Activated naive CD4-positive, alpha-beta T cell treated with anti-CD3 and anti-CD28 coated beads, Interleukin-2, amount 50 U/mL, for 24 hours (primary cell): ENCODE results near the gene ADCY5.

ENCODE experiments used
- H3K27ac Mint-ChIP-seq: one replicate; pipeline ENCODE4 v1.8.0; 2021; ENCODE audit warnings: mild to moderate bottlenecking, mixed read lengths
- H3K27me3 Mint-ChIP-seq: one replicate; pipeline ENCODE4 v1.8.0; 2021; ENCODE audit warnings: mixed read lengths
- H3K36me3 Mint-ChIP-seq: one replicate; pipeline ENCODE4 v1.8.0; 2021; ENCODE audit warnings: mixed read lengths
- H3K4me1 Mint-ChIP-seq: one replicate; pipeline ENCODE4 v1.8.0; 2021; ENCODE audit warnings: mixed read lengths
- H3K4me3 Mint-ChIP-seq: one replicate; pipeline ENCODE4 v1.8.0; 2021; ENCODE audit warnings: mild to moderate bottlenecking, mixed read lengths
- H3K9me3 Mint-ChIP-seq: one replicate; pipeline ENCODE4 v1.8.0; 2021; ENCODE audit warnings: mixed read lengths

The ADCY5 gene

DNA sequence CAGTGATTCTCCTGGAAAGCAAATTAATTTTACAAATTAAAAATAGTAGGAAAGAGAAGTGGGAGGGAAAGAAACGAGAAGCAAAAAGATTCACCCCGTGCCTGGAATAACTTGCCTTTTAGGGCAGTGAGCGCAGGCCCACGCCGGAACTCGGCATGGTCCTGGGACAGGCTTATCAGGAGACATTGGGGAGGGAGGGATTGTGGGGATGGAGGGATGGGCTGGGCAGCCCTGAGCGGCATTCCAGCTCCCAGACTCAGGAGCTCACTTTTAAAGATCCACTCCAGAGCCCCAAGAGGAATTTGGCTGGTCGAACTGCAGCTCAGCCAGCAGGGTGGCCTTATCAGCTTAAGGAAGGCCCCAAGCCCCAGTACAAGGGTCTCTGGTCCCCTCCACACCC lies 117.9 kb downstream of the ADCY5 start:
- no peaks in the 10 kb centered on the region for H3K9me3 Mint-ChIP-seq
- no peaks in the 10 kb centered on the region for H3K27me3 Mint-ChIP-seq
- H3K27ac Mint-ChIP-seq: no peak overlapping the region
- no peak overlapping the region for H3K4me3 Mint-ChIP-seq
- no peaks in the 10 kb centered on the region for H3K36me3 Mint-ChIP-seq
- peaks cover 7% of the 10 kb centered on the region for H3K4me1 Mint-ChIP-seq

DNA sequence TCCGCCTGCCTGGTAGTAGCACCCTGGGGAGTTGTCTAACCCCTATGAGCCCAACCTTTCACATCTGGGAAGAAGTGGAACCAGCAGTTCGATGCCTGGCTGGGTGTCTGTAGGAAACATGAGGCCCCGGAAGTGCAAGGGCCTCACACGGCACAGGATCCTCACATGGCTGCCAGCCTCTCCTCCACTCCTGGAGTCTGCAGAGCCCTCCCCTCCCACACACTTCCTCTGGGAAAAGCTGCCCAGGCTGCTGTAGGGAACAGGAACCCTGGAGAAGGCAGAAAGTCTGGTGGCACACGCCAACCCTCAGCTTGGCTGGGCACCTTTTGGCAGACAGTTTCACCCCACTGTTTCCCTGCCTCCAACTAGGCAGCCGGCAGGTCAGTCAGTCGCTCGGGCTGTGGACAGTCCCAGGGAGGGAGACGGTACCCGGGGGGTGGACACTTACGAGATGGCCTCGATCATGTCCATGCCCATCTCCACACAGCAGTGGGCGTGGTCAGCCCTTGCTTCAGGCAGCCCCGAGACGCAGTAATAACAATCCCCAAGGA lies 118.4 kb downstream of the ADCY5 start:
- Mint-ChIP-seq H3K9me3 (no peaks in the 10 kb centered on the region), H3K27ac (no peak overlapping the region), H3K4me3 (no peak overlapping the region), H3K27me3 (no peaks in the 10 kb centered on the region), H3K4me1 (peaks cover 7% of the 10 kb centered on the region), H3K36me3 (no peaks in the 10 kb centered on the region)

DNA sequence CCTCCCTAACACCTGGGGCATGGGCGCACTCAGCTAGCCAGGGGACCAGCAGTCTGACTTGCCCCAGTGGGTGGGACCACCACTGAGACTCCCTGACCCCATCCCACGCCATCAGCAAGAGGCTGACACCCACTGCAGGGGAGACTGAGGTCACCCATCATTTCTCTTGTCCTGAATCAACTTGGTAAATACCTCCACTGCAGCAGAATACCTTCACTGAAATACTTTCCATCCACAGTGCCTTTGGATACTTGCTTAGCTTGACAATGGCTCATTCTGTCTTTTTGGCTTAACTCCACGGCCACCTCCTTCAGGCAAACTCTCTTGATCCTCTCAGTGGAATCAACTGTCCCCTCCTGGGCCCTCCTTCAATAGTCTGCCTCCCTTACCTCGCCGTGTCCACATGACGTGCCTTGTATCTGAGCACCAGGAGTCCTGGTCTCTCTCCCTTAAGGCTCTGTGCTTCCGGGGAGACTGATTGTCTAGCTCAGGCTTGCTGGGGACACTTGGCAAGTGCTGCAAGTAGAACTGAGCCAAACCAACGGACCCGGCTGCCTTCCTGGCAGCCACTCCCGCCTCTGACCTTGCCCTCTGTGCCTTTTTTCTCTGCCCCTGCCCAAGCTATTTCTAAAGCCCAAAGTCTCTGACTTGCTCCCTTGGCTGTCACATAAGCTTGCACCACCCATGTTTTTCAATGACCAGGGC lies 119.1 kb downstream of the ADCY5 start:
- Mint-ChIP-seq H3K9me3 (no peaks in the 10 kb centered on the region), H3K4me1 (peaks cover under 1% of the 10 kb centered on the region), H3K4me3 (no peak overlapping the region), H3K27me3 (no peaks in the 10 kb centered on the region), H3K27ac (no peak overlapping the region), H3K36me3 (no peaks in the 10 kb centered on the region)

DNA sequence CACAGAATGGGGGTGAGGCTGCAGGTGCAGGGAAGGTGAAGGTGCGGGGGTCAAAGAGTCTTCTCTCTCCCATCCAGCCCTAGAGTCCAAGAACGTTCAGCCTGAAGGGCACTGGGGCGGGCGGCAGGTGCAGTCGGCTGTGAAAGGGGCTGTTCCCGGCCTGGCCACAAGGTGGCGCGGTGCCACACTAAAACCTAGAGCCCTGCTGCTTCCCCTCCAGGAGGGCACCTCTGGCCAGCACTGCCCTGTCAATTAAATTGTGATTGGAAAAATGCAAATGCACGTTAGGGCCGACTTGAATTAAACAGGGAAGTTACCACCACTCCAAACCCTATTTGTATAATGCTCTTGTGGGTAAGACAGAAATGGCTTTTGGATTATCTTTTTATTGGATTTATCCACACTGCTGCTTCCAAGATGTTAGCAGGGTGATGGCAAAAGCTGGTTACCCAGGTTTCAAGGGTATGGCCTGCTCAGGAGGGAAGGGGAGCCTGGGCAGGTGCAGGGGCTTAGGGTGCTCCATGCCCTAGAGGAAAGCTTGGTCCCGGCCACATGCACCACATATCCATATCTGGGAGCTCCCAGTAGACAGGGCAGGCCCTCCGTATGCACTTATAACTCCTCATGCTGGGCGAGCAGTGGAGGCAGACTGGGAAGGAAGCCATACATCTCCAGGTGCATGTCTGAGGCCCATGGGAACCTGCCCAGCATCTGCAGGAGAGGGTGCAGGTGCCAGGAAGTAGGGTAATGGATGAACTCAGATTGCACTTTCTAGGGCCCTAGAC lies 119.8 kb downstream of the ADCY5 start:
- Mint-ChIP-seq H3K27me3 (no peaks in the 10 kb centered on the region), H3K36me3 (no peaks in the 10 kb centered on the region), H3K4me1 (no peaks in the 10 kb centered on the region), H3K9me3 (no peaks in the 10 kb centered on the region), H3K4me3 (no peak overlapping the region), H3K27ac (no peak overlapping the region)

DNA sequence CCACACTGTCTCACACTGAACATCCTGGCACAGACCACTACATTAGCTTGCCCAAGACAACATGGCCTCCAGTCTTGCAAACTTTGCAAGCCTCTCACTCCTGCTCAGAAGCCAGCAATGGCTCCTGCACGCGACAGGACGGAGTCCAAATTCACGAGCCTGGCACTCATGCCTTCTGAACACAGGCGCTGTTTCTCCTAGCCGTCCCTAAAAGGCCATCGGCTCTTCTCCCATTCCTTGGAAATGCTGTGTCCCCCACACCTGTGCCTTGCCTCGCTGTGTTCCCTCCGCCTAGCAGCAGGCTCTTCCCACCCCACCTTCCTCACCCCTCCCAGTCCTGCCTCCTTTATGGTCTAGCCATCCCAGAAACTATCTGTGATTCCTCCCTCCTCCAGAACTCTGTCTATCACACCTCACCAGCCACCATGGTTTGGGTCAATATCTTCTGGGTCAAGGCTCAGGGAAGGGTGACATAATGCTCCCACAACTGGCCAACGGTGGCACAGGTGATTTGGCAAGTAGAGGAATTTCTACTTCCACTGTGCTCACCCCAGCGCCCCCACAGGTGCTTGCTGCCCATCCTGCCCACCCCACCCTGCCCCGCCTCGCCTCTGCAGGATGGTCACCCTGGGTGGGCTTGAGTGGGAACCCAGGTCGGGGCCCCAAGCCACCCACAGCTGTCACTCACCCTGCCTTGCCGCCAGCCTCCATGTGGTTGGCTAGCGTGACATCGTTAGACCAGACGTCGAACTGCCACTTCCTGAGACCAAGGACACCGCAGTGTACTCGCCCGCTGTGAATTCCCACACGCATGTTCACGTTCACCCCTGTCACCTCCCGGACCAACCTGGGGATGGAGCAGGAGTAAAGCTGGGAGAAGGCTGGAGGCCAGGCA lies 120.7 kb downstream of the ADCY5 start:
- H3K27me3 Mint-ChIP-seq: no peaks in the 10 kb centered on the region
- no peaks in the 10 kb centered on the region for H3K36me3 Mint-ChIP-seq
- no peak overlapping the region for H3K27ac Mint-ChIP-seq
- H3K4me1 Mint-ChIP-seq: no peaks in the 10 kb centered on the region
- H3K9me3 Mint-ChIP-seq: no peaks in the 10 kb centered on the region
- H3K4me3 Mint-ChIP-seq: no peak overlapping the region

DNA sequence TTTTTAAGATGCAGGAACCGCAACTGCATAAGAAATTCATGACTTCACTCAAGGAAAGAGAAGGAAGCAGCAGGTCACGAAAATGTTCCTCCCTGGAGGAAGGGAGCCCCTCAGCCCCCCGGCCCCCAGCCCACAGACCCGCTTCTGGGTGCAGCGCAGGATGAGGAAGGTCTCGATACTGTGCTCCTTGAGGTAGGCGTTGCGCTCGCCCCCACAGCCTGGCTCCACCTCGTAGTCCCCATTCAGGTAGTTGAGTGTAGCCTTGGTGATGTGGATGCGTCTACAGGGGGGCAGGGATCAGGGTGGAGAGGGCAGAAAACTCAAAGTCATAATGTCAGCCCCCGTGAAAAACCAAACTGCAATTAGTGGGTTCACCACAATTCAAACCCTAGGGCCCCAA lies 121.4 kb downstream of the ADCY5 start:
- Mint-ChIP-seq H3K27ac (no peak overlapping the region), H3K4me3 (no peak overlapping the region)

DNA sequence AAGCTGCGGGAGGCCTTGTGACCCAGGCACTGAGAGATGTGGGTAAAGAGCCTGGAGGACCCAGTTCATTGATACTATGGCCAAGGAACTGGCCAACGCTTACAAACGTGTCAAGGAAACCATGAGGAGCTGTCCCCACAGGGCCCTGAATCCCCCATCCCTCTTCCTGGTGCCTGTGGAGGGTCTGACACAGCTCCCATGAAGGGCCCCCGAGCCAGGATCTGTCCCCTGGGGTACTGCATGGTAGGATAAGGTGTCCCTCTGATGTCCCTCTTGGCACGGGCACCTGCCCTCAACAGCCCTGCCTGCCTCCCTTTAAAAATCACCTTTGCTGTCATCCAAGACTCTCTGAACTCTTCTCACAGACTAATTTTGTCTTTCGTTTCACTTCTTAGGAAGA lies 122.4 kb downstream of the ADCY5 start:
- Mint-ChIP-seq H3K27me3 (no peaks in the 10 kb centered on the region), H3K36me3 (no peaks in the 10 kb centered on the region), H3K9me3 (no peaks in the 10 kb centered on the region), H3K4me3 (no peak overlapping the region), H3K4me1 (no peaks in the 10 kb centered on the region), H3K27ac (no peak overlapping the region)

More for the DNA sequence above, 121.4 kb downstream of the ADCY5 start:
- Mint-ChIP-seq H3K9me3 (no peaks in the 10 kb centered on the region), H3K36me3 (no peaks in the 10 kb centered on the region), H3K27me3 (no peaks in the 10 kb centered on the region), H3K4me1 (no peaks in the 10 kb centered on the region)

DNA sequence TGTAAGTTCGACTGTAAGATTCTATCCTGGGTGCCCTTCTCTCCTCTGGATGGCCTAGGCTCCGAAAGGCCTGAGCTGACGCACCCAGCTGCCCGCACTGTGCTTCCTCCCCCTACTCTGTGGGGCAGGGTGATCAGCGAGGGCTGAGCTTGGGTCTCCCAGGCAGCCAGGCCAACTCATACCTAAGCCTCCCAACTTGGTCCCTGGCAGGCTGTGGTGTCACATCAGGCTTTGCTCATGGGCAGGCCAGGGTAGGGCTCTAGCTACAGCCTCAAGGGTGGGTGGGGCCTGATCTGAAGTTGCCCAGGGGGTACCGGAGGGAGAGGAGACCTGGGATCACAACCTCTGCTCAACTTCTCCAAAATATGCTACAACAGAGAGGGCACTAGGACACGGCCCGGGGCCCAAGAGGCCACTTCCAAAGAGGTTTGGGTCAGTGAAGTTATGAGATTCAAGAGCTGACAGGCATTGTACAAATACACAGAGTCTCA lies 123.1 kb downstream of the ADCY5 start:
- no peaks in the 10 kb centered on the region for H3K27me3 Mint-ChIP-seq
- H3K9me3 Mint-ChIP-seq: no peaks in the 10 kb centered on the region
- H3K4me3 Mint-ChIP-seq: no peak overlapping the region
- no peaks in the 10 kb centered on the region for H3K36me3 Mint-ChIP-seq
- no peaks in the 10 kb centered on the region for H3K4me1 Mint-ChIP-seq
- no peak overlapping the region for H3K27ac Mint-ChIP-seq

DNA sequence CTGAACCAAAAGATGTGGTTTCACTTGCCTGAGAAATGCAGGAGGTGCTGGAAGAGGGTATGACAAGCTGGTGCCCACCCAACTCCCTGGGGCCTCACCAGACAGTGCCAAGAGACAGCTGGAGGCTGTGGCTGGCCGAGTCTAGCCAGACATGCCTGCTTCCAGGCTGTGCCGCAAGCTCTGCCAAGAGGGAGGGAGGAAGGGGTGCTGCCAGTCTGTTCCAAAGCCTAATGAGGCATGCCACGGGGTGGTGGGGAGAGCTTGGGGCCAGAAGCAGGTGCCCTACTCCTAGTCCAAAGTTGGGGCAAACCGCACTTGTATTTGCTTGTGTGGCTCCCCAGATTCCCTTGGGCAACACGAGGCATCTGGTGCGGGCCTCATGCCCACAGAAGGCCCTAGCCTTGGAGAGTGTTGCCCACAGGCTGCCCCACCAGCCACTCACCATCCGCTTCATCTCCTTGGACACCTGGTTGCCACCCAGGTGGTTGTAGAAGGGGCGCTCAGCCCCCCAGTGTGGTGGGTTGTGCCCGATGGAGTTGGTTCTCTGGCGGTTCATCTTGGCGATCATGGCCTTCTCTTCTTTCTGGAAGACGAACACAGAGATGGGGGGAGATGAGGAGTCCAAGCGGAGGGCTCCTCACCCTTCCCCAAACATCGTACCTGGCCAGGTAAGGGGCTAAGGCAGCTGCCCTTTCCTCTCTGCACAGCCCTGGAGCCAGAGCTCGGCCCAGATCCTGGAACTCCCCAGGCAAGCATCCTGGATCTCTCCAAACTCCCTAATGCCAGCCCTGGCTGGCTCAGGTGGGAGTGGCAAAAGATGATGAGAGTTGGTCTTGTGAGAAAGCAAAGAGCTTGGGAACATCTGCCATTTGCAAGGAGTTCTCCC lies 123.8 kb downstream of the ADCY5 start:
- Mint-ChIP-seq H3K27ac (no peak overlapping the region), H3K4me3 (no peak overlapping the region), H3K27me3 (no peaks in the 10 kb centered on the region), H3K9me3 (no peaks in the 10 kb centered on the region), H3K4me1 (no peaks in the 10 kb centered on the region), H3K36me3 (no peaks in the 10 kb centered on the region)

DNA sequence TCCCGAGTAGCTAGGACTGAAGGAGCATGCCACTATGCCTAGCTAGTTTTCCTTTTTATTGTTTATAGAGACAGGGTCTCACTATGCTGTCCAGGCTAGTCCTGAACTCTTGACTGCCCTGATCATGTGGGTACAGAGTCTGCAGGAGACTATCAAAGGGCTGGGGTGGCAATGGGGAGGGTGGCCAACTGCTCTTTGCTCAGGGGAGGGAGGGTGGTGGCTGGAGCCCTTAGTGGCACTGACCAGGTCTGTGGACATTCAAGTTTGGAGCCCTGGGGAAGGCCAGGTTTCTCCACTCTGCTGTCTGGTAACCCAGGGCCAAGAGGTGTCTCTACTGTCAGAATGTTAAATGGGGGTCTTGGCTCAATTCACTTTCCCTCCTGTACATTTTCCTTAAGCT lies 125.1 kb downstream of the ADCY5 start:
- Mint-ChIP-seq H3K27ac (no peak overlapping the region), H3K4me3 (no peak overlapping the region), H3K36me3 (no peaks in the 10 kb centered on the region), H3K27me3 (no peaks in the 10 kb centered on the region), H3K4me1 (no peaks in the 10 kb centered on the region), H3K9me3 (no peaks in the 10 kb centered on the region)

DNA sequence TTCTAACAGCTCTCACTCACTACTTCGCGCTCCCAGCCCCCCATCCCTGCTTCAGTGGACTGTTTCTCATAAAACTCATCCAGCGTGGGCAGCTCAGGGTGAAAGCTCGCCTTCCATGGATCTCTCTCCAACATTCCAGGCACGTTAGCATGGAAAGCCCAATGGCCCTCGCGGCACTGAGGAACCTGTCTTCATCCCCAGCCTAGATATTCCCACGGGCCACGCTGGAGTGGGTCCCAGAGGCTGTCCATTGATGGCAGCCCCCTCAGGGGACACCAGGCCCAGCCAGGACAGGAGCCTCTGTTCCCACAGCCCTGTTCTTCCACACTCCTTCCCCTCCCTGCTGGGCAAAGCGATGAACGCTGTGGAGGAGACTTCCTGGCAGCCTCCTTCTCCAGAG lies 126.0 kb downstream of the ADCY5 start:
- H3K36me3 Mint-ChIP-seq: no peaks in the 10 kb centered on the region
- no peaks in the 10 kb centered on the region for H3K9me3 Mint-ChIP-seq
- H3K27ac Mint-ChIP-seq: no peak overlapping the region
- no peaks in the 10 kb centered on the region for H3K27me3 Mint-ChIP-seq
- H3K4me3 Mint-ChIP-seq: no peak overlapping the region
- no peaks in the 10 kb centered on the region for H3K4me1 Mint-ChIP-seq

DNA sequence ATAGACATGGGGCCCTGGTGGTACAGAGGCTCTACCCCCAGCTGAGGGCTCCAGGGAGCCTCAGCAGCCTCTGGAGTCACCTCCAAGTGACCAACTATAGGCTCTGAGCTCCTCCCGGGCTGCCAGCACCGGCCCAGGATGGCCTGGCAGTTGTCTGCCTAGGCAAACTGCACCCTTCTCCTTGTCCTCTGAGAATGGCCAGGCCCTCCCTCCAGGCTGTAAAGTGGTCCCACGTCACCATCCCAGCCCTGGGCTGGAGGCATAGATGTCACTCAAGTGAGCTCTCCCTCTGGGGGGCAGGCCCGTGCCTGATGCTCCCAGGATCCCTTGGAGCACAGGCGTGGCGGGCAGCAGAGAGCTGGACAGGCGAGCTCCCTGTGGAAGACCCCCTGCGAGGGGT lies 127.1 kb downstream of the ADCY5 start:
- H3K27me3 Mint-ChIP-seq: no peaks in the 10 kb centered on the region
- no peak overlapping the region for H3K27ac Mint-ChIP-seq
- H3K4me3 Mint-ChIP-seq: no peak overlapping the region
- no peaks in the 10 kb centered on the region for H3K4me1 Mint-ChIP-seq
- H3K9me3 Mint-ChIP-seq: no peaks in the 10 kb centered on the region
- no peaks in the 10 kb centered on the region for H3K36me3 Mint-ChIP-seq

DNA sequence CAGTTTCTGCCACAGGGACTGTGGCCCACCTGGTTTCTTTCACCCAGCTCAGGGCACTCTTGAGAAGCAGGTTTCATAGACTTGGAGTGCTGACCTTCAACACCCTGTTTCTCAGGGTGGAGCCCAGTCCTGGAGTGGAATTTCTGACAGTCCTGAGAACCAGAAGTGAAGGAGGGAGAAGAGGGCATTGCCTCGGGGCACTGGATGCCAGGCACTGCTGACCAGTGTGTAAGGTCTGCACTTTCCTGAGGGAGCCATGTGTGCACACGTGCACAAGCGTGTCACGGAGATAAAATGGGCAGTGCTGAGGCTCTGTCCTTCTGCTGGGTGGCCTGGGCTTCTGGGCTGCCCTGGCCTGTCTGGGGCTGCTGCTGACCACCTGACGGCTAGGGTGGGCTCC lies 128.7 kb downstream of the ADCY5 start:
- Mint-ChIP-seq H3K9me3 (no peaks in the 10 kb centered on the region), H3K27me3 (peaks cover 1% of the 10 kb centered on the region), H3K4me1 (no peaks in the 10 kb centered on the region), H3K27ac (no peak overlapping the region), H3K36me3 (no peaks in the 10 kb centered on the region), H3K4me3 (no peak overlapping the region)

DNA sequence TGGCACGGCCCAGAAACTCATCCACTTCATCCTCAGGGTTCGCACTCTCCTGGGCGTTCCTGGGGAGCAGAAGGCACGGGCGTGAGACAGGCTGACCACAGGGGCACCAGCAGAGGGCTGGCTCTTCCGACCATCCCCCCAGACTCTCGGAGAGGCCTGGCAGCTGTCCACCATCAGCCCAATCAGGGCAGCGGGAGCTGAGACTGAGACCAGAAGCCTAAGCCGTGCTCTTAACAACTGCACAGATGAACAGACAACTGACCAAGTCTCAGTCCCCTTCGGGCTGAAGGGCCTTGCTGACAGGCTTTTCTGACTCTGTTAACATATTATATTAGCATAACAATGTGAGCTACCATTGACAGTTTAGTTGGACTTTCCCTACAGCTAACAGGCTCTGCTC lies 129.1 kb downstream of the ADCY5 start:
- Mint-ChIP-seq H3K4me3 (no peak overlapping the region), H3K4me1 (no peaks in the 10 kb centered on the region), H3K9me3 (no peaks in the 10 kb centered on the region), H3K27ac (no peak overlapping the region), H3K27me3 (peaks cover 1% of the 10 kb centered on the region), H3K36me3 (no peaks in the 10 kb centered on the region)

DNA sequence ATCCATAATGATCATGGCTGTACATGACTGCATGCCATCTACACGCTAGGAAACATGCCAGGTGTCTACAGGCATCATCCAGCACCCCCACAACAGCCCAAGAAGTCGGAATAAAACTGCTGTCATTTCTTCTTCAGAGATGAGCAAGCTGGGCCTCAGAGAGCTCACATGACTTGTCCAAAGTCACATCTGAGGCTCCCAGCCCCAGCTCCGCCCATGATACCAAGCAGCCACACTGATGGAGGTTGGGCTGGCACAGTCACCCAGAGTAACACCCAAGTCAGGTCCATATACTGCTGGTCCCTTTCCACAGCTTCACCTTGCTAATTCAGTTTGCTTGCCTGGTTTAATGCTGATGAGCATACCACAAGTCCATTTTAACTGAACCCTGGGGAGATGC lies 130.5 kb downstream of the ADCY5 start:
- Mint-ChIP-seq H3K27ac (no peak overlapping the region), H3K4me3 (no peak overlapping the region), H3K4me1 (no peaks in the 10 kb centered on the region), H3K27me3 (peaks cover 1% of the 10 kb centered on the region), H3K36me3 (no peaks in the 10 kb centered on the region), H3K9me3 (no peaks in the 10 kb centered on the region)
